ENCODE measurements around the gene DDX56. TPM values are rescaled to one million over a fixed set of nuclear protein-coding genes. Genes with fewer than 3 reads are reported as not detected.
"Not testable (repeated sequence)": the region's sequence is repeated elsewhere in the genome, so short reads cannot be mapped to it uniquely, and the experiment has no call there.

Gene DDX56
- total and polyA plus RNA-seq, 2 donors from 2014 or later, result 62.0 to 83.6 TPM

DNA sequence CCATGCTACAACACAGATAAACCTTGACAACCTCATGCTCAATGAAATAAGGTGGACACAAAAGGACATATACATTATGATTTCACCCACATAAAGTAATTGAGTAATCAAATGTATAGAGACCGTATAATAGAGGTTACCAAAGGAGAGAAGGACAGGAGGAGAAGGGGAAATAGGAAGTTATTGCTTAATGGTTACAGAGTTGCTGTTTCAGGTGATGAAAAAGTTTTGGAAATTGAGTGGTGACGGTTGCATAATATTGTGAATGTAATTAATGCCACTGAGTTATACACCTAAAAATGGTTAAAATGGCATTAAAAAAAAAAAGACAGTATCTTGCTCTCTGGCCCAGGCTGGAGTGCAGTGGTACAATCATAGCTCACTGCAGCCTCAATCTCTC, 31.2 kb upstream of the DDX56 start:
- intact Hi-C loops (cut with DNase I), result no loop called here
- Histone ChIP-seq H3K27me3 (ENCODE audit: control insufficient read depth, insufficient read depth, low read length) (no peaks in the 10 kb centered on the region), H3K9me3 (ENCODE audit: control insufficient read depth in 2 of 3, insufficient read depth in 1 of 3, low read length in 3 of 3) (no peaks in the 10 kb centered on the region), H3K4me1 (ENCODE audit: control insufficient read depth in 2 of 3, insufficient read depth in 2 of 3, low read depth in 1 of 3, low read length in 3 of 3) (peaks cover 0 to 3% (median 0%) of the 10 kb centered on the region in 3 donors), H3K27ac (ENCODE audit: low read depth in 2 of 2, low read length in 2 of 2) (no peak overlapping the region), H3K9ac (ENCODE audit: low read length in 3 of 3) (no peak overlapping the region), H3K36me3 (ENCODE audit: control insufficient read depth in 2 of 3, insufficient read depth in 3 of 3, low read length in 3 of 3) (no peaks in the 10 kb centered on the region), H3K4me3 (ENCODE audit: low read length in 3 of 3) (no peak overlapping the region)
- TF ChIP-seq, protein P1, sequence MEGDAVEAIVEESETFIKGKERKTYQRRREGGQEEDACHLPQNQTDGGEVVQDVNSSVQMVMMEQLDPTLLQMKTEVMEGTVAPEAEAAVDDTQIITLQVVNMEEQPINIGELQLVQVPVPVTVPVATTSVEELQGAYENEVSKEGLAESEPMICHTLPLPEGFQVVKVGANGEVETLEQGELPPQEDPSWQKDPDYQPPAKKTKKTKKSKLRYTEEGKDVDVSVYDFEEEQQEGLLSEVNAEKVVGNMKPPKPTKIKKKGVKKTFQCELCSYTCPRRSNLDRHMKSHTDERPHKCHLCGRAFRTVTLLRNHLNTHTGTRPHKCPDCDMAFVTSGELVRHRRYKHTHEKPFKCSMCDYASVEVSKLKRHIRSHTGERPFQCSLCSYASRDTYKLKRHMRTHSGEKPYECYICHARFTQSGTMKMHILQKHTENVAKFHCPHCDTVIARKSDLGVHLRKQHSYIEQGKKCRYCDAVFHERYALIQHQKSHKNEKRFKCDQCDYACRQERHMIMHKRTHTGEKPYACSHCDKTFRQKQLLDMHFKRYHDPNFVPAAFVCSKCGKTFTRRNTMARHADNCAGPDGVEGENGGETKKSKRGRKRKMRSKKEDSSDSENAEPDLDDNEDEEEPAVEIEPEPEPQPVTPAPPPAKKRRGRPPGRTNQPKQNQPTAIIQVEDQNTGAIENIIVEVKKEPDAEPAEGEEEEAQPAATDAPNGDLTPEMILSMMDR (IDR thresholded peaks at IDR 0.05; ENCODE audit: borderline replicate concordance, extremely low read depth, insufficient read depth), result no peak
- DNase-seq (no peak), FAIRE-seq (no peak)

DNA sequence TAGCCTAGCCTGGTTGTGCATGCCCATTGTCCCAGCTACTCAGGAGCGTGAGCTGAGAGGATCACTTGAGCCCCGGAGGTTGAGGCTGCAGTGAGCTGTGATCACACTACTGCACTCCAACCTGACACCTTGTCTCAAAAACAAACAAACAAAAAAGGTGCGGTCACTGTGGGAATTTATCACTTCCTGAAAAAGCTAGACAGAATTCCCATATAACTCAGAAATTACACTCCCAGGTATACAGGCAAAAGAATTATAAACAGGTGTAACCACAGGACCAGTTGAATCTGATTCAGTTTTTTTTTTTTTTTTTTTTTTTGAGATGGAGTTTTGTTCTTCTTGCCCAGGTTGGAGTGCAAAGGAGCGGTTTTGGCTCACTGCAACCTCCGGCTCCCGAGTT, 29.5 kb upstream of the DDX56 start:
- no peak for FAIRE-seq
- peaks cover 0 to 3% (median 0%) of the 10 kb centered on the region in 3 donors for H3K4me1 ChIP-seq (ENCODE audit: control insufficient read depth in 2 of 3, insufficient read depth in 2 of 3, low read depth in 1 of 3, low read length in 3 of 3)
- TF ChIP-seq, protein P1 (IDR thresholded peaks at IDR 0.05; ENCODE audit: borderline replicate concordance, extremely low read depth, insufficient read depth), result no peak

DNA sequence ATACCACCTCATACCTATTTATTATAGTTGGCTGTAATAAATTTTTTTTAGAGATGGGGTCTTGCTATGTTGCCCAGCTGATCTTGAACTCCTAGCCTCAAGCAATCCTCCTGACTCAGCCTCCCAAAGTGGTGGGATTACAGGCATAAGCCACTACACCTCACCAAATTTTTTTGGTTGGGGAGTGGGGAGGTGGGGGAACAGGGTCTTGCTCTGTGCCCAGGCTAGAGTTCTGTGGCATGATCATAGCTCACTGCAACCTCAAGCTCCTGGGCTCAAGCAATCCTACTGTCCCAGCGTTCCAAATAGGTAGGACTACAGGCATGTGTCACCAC, 28.8 kb upstream of the DDX56 start:
- Histone ChIP-seq H3K27ac (ENCODE audit: low read depth in 2 of 2, low read length in 2 of 2) (no peak overlapping the region), H3K9ac (ENCODE audit: low read length in 3 of 3) (no peak overlapping the region), H3K4me3 (ENCODE audit: low read length in 3 of 3) (no peak overlapping the region), H3K9me3 (ENCODE audit: control insufficient read depth in 2 of 3, insufficient read depth in 1 of 3, low read length in 3 of 3) (no peaks in the 10 kb centered on the region), H3K4me1 (ENCODE audit: control insufficient read depth in 2 of 3, insufficient read depth in 2 of 3, low read depth in 1 of 3, low read length in 3 of 3) (peaks cover 0 to 3% (median 0%) of the 10 kb centered on the region in 3 donors), H3K36me3 (ENCODE audit: control insufficient read depth in 2 of 3, insufficient read depth in 3 of 3, low read length in 3 of 3) (no peaks in the 10 kb centered on the region), H3K27me3 (ENCODE audit: control insufficient read depth, insufficient read depth, low read length) (no peaks in the 10 kb centered on the region)
- no peak for FAIRE-seq
- TF ChIP-seq, protein P1 (IDR thresholded peaks at IDR 0.05; ENCODE audit: borderline replicate concordance, extremely low read depth, insufficient read depth), result no peak
- intact Hi-C loops (cut with DNase I), result no loop called here
- DNase-seq, result no peak

More for the DNA sequence above, 29.5 kb upstream of the DDX56 start:
- intact Hi-C loops (cut with DNase I), result no loop called here
- Histone ChIP-seq H3K36me3 (ENCODE audit: control insufficient read depth in 2 of 3, insufficient read depth in 3 of 3, low read length in 3 of 3) (no peaks in the 10 kb centered on the region), H3K27me3 (ENCODE audit: control insufficient read depth, insufficient read depth, low read length) (no peaks in the 10 kb centered on the region), H3K9ac (ENCODE audit: low read length in 3 of 3) (no peak overlapping the region), H3K4me3 (ENCODE audit: low read length in 3 of 3) (no peak overlapping the region), H3K9me3 (ENCODE audit: control insufficient read depth in 2 of 3, insufficient read depth in 1 of 3, low read length in 3 of 3) (no peaks in the 10 kb centered on the region), H3K27ac (ENCODE audit: low read depth in 2 of 2, low read length in 2 of 2) (no peak overlapping the region)
- no peak for DNase-seq

DNA sequence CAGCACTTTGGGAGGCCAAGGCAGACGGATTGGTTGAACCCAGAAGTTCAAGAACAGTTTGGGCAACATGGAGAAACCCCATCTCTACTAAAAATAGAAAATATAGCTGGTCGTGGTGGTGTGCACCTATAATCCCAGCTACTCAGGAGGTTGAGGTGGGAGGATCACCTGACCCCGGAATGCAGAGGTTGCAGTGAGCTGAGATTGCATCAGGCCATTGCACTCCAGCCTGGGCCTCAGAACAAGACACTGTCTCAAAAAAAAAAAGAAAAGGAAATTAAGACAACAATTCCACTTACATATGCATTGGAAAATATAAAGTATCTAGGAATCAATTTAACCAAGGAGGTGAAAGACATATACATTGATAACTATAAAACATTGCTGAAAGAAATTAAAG, 25.5 kb upstream of the DDX56 start:
- DNase-seq, result no peak
- intact Hi-C loops (cut with DNase I), result no loop called here
- no peak overlapping the region for H3K9ac ChIP-seq (ENCODE audit: low read length in 3 of 3)
- no peak overlapping the region for H3K4me3 ChIP-seq (ENCODE audit: low read length in 3 of 3)
- H3K4me1 ChIP-seq (ENCODE audit: control insufficient read depth in 2 of 3, insufficient read depth in 2 of 3, low read depth in 1 of 3, low read length in 3 of 3), result peaks cover 0 to 13% (median 2%) of the 10 kb centered on the region in 3 donors
- TF ChIP-seq, protein P1 (IDR thresholded peaks at IDR 0.05; ENCODE audit: borderline replicate concordance, extremely low read depth, insufficient read depth), result no peak
- no peak overlapping the region for H3K27ac ChIP-seq (ENCODE audit: low read depth in 2 of 2, low read length in 2 of 2)
- no peaks in the 10 kb centered on the region for H3K27me3 ChIP-seq (ENCODE audit: control insufficient read depth, insufficient read depth, low read length)
- no peaks in the 10 kb centered on the region for H3K9me3 ChIP-seq (ENCODE audit: control insufficient read depth in 2 of 3, insufficient read depth in 1 of 3, low read length in 3 of 3)
- no peak for FAIRE-seq
- H3K36me3 ChIP-seq (ENCODE audit: control insufficient read depth in 2 of 3, insufficient read depth in 3 of 3, low read length in 3 of 3), result no peaks in the 10 kb centered on the region

DNA sequence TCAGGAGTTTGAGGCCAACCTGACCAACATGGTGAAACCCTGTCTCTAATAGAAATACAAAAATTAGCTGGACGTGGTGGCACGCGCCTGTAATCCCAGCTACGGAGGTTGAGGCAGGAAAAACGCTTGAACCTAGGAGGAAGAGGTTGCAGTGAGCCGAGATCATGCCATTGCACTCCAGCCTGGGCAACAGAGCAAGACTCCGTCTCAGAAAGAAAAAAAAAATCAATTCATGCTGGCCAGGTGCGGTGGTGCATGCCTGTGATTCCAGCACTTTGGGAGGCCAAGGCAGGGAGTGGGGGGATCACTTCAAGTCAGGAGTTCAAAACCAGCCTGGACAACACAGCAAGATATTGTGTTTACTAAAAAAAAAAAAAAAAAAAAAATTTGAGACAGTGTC, 23.5 kb upstream of the DDX56 start:
- H3K4me3 ChIP-seq (ENCODE audit: low read length in 3 of 3); H3K9me3 ChIP-seq (ENCODE audit: control insufficient read depth in 2 of 3, insufficient read depth in 1 of 3, low read length in 3 of 3); H3K9ac ChIP-seq (ENCODE audit: low read length in 3 of 3); FAIRE-seq; H3K36me3 ChIP-seq (ENCODE audit: control insufficient read depth in 2 of 3, insufficient read depth in 3 of 3, low read length in 3 of 3); H3K27me3 ChIP-seq (ENCODE audit: control insufficient read depth, insufficient read depth, low read length); intact Hi-C loops (cut with DNase I); DNase-seq: not testable (repeated sequence)
- peak overlapping the region in 1 of 2 donors; percentile 37 for H3K27ac ChIP-seq (ENCODE audit: low read depth in 2 of 2, low read length in 2 of 2)
- peaks cover 0 to 13% (median 2%) of the 10 kb centered on the region in 3 donors for H3K4me1 ChIP-seq (ENCODE audit: control insufficient read depth in 2 of 3, insufficient read depth in 2 of 3, low read depth in 1 of 3, low read length in 3 of 3)

Measured in kidney (tissue), 14 donors.